Activated naive CD8-positive, alpha-beta T cell treated with anti-CD3 and anti-CD28 coated beads, Interleukin-2, amount 10 ng/mL, durations not matched to agents 7 days and 5 days (primary cell): ENCODE data around the gene SMURF1. TPM values are rescaled to one million over a fixed set of nuclear protein-coding genes. Genes with fewer than 3 reads are reported as not detected.
A peak's percentile ranks its signal among the peaks of the same experiment; 100 is the strongest.

Experiments
- ATAC-seq: fragments of 150-1000 bp; cut with Tn5 transposase; one replicate; pipeline ENCODE4 v1.10.0; 2021; ENCODE audit warnings: low read depth, moderate library complexity
- POLR2A ChIA-PET: fragments of 350-600 bp; sonication (Branson Sonifier 250); formaldehyde crosslinking; loops from one replicate; lab custom pipeline; 2021; ENCODE audit warnings: antibody characterized with exemption; lab: Charles Lee
- DNase-seq: peaks from one replicate; pipeline ENCODE4 v3.0.0; 2021
- H3K27ac Mint-ChIP-seq: one replicate; pipeline ENCODE4 v1.8.0; 2022; ENCODE audit warnings: mild to moderate bottlenecking, mixed read lengths
- H3K27me3 Mint-ChIP-seq: one replicate; pipeline ENCODE4 v1.8.0; 2022; ENCODE audit warnings: mild to moderate bottlenecking, moderate library complexity, mixed read lengths
- H3K36me3 Mint-ChIP-seq: one replicate; pipeline ENCODE4 v1.8.0; 2021; ENCODE audit warnings: mild to moderate bottlenecking, mixed read lengths
- H3K4me1 Mint-ChIP-seq: one replicate; pipeline ENCODE4 v1.8.0; 2021; ENCODE audit warnings: mixed read lengths
- H3K4me3 Mint-ChIP-seq: one replicate; pipeline ENCODE4 v1.8.0; 2022; ENCODE audit warnings: mild to moderate bottlenecking, moderate library complexity, mixed read lengths
- H3K9me3 Mint-ChIP-seq: one replicate; pipeline ENCODE4 v1.8.0; 2021; ENCODE audit warnings: mixed read lengths
- total RNA-seq, 2 experiments: library from RNA; stranded (reverse); gene quantifications; one replicate each; pipeline ENCODE4 v1.2.3, GENCODE V29; 2021

Gene SMURF1
- 10 to 100 TPM; 15.1 to 16.2 TPM for total RNA-seq

DNA sequence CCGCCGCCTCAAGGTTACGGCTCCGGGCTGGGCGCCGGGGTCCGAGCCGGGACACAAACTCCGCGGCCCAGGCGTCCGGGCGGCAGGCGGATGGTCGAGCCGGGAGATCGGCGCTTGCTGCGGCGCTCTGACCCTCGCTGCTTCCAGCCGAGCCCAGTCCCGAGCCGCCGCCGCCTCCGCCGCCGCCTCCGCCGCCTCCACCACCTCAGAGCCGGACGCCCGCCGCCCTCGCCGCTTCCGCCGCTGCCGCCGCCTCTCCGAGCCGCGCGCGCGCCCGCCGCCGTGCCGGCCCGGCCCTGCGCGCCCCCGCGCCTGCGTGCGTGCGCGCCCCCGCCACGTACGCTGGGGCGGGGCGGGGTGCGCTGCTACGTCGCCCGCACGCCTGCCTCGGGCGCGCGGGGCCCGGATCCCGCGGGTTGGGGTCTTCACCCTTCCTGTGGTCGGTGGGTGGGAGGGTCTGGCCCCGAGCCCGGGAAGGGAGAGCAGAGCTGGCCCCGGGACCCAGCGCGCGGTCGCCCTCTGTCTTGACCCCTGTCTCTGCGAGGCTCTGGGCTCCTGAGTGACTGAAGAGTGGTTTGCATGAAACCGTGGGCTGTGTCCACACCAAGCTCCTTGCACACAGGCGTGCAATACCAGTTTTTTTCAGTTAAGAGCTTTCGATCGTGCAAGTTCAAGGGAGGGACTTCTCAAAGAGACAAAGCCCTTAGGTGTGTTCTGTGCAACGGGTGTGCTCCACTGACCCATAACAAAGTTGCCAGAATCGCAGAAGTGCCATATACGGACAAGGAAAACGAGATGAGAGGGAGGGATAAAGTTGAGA is at the start of gene SMURF1:
SMURF1 (minus strand) TSS at position 256 of the 820 bp plus-strand sequence. CDS start 328 bp downstream, outside the sequence.
- H3K36me3 Mint-ChIP-seq: peaks cover 10% of the 10 kb centered on the region
- H3K9me3 Mint-ChIP-seq: no peaks in the 10 kb centered on the region
- H3K4me1 Mint-ChIP-seq: peaks cover 34% of the 10 kb centered on the region
- POLR2A ChIA-PET: interaction anchor here (0.6 to 2.1 kb wide), 2 partner anchors 181 to 344 kb away, joined by 6 to 8 read pairs; partner anchors contain the start of gene ARPC1A
- ATAC-seq (peak; percentile 62), DNase-seq (peak; percentile 94)
- H3K27ac Mint-ChIP-seq: peak within 1 kb of the TSS; percentile 91
- H3K4me3 Mint-ChIP-seq: peak within 1 kb of the TSS; percentile 95
- peaks cover 15% of the 10 kb centered on the region for H3K27me3 Mint-ChIP-seq

DNA sequence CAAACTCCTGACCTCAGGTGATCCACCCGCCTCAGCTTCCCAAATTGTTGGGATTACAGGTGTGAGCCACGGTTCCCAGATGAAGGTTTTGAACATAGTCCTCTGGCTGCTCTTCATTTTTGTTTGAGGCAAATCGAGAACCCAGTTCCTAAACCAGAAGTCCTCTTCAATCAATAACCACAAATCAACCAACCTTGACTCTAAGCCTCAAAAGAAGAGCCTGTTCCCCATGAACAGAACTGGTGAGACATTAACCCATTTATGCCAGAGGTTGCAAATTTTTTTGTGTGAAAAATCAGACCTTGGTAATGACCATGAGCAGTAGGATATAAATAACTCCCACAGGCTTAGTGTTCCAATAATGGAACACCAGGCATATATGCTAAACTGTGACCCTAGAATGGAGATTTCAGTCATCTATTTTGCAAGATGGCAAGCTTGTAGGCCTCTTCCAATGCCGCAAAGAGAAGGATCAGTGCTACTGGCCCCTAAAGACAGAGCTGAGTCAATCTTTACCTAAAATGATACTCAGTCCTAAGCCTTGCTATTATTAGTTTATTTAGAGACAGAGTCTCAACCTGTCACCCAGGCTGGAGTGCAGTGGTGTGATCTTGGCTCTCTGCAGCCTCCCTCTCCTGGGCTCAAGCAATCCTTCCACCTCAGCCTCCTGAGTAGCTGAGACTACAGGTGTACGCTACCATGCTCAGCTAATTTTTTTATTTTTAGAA is 48.1 kb upstream of the SMURF1 start:
- H3K9me3 Mint-ChIP-seq: no peaks in the 10 kb centered on the region
- H3K27ac Mint-ChIP-seq: no peak overlapping the region
- POLR2A ChIA-PET: no interaction called here
- no peaks in the 10 kb centered on the region for H3K27me3 Mint-ChIP-seq
- H3K4me1 Mint-ChIP-seq: peaks cover 1% of the 10 kb centered on the region
- ATAC-seq: no peak
- no peak overlapping the region for H3K4me3 Mint-ChIP-seq
- DNase-seq: no peak
- peaks cover 2% of the 10 kb centered on the region for H3K36me3 Mint-ChIP-seq

DNA sequence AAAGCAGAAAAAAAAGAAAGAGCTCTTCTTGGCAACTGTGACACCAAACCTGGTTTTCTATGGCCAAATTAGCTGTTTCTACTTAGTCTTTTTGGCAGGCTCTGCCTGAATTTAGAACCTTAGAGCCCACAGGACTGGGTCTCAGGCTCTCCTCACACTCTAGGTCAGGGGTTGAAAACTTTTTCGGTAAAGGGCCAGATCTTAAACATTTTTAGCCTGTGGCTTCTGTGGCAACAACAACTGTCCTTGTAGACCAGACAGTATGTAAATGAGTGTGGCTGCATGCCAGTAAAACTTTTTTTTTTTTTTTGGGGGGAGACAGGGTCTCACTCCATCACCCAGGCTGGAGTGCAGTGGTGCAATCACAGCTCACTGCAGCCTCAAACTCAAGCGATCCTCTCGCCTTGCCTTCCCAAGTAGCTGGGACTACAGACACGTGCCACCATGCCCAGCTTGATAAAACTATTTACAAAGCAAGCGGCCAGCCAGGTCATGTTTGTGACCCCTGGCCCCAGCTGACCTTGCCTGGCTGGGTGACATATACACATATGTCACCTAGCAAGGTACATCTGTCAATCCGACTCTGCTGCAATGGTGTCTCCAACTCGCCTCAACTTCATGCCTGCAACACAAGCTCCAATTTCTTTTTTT is 46.6 kb upstream of the SMURF1 start:
- H3K4me3 Mint-ChIP-seq: no peak overlapping the region
- no peaks in the 10 kb centered on the region for H3K27me3 Mint-ChIP-seq
- no peak overlapping the region for H3K27ac Mint-ChIP-seq
- no peak for DNase-seq
- POLR2A ChIA-PET: no interaction called here
- no peaks in the 10 kb centered on the region for H3K9me3 Mint-ChIP-seq
- ATAC-seq: no peak
- H3K4me1 Mint-ChIP-seq: no peaks in the 10 kb centered on the region
- H3K36me3 Mint-ChIP-seq: no peaks in the 10 kb centered on the region

DNA sequence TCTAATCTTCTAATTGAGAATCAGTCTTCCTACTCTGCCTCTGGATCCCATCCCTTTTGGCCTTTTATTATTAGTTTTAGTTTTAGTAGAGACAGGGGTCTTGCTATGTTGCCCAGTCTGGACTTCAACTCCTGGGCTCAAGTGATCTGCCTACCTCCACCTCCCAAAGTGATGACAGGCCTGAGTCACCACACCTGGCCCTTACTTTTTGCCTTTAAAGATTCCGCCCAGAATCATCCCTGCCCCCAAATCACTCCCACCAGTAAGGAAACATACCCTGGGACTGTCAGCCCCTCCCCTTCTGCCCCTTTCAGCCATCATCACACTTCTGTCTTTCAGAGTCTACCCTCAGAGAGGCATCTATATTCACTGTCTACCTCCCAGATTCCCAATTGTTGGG is 45.3 kb upstream of the SMURF1 start:
- Mint-ChIP-seq H3K27me3 (peaks cover 2% of the 10 kb centered on the region), H3K27ac (no peak overlapping the region), H3K4me3 (no peak overlapping the region), H3K36me3 (no peaks in the 10 kb centered on the region), H3K4me1 (no peaks in the 10 kb centered on the region), H3K9me3 (no peaks in the 10 kb centered on the region)
- no peak for ATAC-seq
- POLR2A ChIA-PET: no interaction called here
- no peak for DNase-seq

DNA sequence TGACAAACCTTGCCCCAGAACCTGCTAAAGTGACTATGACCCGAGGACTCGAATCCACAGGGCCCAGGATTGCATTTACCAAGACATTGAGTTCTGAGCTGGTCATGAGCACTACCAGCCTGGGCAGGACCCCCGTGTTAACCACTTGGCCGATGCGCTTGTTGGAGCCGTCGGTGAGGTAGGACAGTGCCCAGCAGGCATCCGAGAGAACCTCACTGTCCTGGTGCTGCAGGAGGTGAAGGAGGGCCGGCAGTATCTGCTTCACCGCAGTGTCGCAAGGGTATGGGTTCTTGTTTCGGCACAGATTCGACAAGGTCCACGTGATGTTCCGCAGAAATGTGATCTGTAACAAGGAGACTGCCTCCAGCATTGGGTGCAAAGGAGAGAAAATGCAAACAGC is 44.3 kb upstream of the SMURF1 start:
- Mint-ChIP-seq H3K27ac (no peak overlapping the region), H3K4me3 (no peak overlapping the region), H3K4me1 (no peaks in the 10 kb centered on the region), H3K27me3 (peaks cover 2% of the 10 kb centered on the region), H3K36me3 (no peaks in the 10 kb centered on the region), H3K9me3 (no peaks in the 10 kb centered on the region)
- POLR2A ChIA-PET: interaction anchor here (0.7 kb wide), 1 partner anchor 163 kb away, joined by 5 read pairs; no protein-coding TSS in a partner anchor
- ATAC-seq (no peak), DNase-seq (no peak)

DNA sequence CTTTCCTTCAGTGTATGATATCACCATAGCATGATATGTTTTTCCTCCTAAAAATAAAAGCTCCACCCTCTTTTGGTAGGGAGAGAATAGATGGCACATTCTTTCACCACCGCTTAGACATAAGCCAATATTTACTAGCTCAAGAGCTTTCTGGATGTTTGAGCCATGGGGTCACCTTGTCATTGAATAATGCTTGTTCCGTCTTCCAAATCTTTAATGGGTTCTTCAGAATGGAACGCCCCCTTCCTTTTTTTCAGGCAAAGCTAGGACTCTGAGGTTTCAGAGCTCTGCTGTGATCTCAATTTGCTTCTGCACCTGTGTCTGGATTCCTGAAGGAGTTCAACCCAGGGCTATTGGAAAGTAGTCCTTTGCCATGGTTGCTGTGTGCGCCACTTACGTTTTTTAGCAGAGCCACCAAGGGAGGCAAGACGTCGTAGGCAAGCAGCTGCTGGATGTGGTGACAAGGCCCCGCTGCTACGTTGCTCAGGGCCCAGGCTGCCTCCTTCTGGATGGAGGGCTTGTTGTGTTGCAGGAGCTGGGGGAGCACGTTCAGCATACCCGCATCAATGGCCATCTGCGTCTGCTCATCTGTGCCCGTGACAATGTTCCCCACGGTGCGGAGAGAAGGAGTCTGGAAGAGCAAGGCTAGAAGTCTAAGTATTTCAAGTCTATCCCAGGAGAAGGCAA is 40.8 kb upstream of the SMURF1 start:
- POLR2A ChIA-PET: no interaction called here
- DNase-seq (no peak), ATAC-seq (no peak)
- H3K4me1 Mint-ChIP-seq: no peaks in the 10 kb centered on the region
- peaks cover 2% of the 10 kb centered on the region for H3K27me3 Mint-ChIP-seq
- no peak overlapping the region for H3K4me3 Mint-ChIP-seq
- H3K27ac Mint-ChIP-seq: no peak overlapping the region
- H3K9me3 Mint-ChIP-seq: no peaks in the 10 kb centered on the region
- no peaks in the 10 kb centered on the region for H3K36me3 Mint-ChIP-seq

DNA sequence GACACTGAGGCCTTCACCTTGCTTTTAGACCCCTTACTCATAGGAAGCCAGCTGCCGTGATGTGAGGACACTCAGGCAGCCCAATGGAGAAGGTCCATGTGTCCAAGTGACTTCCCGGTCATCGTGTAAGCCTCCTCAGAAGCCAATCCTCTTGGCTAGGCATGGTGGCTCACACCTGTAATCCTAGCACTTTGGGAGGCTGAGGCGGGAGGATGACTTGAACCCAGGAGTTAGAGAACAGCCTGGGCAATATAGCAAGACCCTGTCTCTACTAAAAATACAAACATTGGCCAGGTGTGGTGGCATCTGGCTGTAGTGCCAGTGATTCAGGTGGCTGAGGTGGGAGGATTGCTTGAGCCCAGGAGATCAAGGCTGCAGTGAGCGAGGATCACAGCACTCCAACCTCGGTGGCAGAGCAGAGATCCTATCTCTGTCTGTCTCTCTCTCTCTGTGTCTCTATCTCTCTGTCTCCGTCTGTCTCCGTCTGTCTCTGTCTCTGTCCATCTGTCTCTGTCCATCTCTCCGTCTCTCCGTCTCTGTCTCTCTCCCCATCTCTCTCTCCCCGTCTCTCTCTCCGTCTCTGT is 36.3 kb upstream of the SMURF1 start:
- no peaks in the 10 kb centered on the region for H3K4me1 Mint-ChIP-seq
- H3K36me3 Mint-ChIP-seq: no peaks in the 10 kb centered on the region
- no peak overlapping the region for H3K4me3 Mint-ChIP-seq
- no peaks in the 10 kb centered on the region for H3K9me3 Mint-ChIP-seq
- POLR2A ChIA-PET: no interaction called here
- ATAC-seq (no peak), DNase-seq (no peak)
- H3K27ac Mint-ChIP-seq: no peak overlapping the region
- peaks cover 2% of the 10 kb centered on the region for H3K27me3 Mint-ChIP-seq

DNA sequence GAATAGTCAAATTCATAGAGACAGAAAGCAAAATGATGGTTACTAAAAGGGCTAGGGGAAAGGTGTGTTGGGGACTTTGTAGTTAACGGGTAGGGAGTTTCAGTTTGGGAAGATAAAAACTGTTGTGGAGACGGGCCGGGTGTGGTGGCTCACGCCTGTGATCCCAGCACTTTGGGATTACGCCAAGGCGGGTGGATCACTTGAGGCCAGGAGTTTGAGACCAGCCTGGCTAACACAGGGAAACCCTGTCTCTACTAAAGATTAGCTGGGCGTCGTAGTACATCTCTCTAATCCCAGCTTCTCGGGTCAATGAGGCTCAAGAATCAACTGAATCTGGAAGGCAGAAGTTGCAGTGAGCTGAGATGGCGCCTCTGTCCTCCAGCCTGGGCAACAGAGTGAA is 33.3 kb upstream of the SMURF1 start:
- no peaks in the 10 kb centered on the region for H3K36me3 Mint-ChIP-seq
- no peaks in the 10 kb centered on the region for H3K4me1 Mint-ChIP-seq
- no peaks in the 10 kb centered on the region for H3K9me3 Mint-ChIP-seq
- H3K4me3 Mint-ChIP-seq: no peak overlapping the region
- POLR2A ChIA-PET: no interaction called here
- DNase-seq (no peak), ATAC-seq (no peak)
- no peak overlapping the region for H3K27ac Mint-ChIP-seq
- H3K27me3 Mint-ChIP-seq: peaks cover 4% of the 10 kb centered on the region

DNA sequence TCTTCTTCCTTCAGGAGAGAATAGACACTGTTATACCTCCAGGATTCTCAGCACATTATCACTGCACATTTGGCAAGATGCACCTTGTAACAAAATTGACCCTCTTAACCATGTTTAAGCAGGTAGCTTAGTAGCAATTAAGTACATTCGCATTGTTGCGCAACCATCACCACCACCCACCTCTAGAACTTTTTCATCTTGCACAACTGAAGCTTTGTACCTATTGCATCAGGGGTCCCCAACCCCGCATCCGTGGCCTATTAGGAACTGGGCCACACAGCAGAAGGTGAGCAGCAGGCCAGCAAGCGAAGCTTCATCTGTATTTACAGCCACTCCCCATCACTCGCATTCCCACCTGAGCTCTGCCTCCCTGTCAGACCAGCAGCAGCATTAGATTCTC is 29.9 kb upstream of the SMURF1 start:
- no peaks in the 10 kb centered on the region for H3K4me1 Mint-ChIP-seq
- H3K27me3 Mint-ChIP-seq: peaks cover 10% of the 10 kb centered on the region
- no peak for ATAC-seq
- DNase-seq: no peak
- POLR2A ChIA-PET: no interaction called here
- no peaks in the 10 kb centered on the region for H3K36me3 Mint-ChIP-seq
- H3K4me3 Mint-ChIP-seq: no peak overlapping the region
- H3K27ac Mint-ChIP-seq: no peak overlapping the region
- H3K9me3 Mint-ChIP-seq: no peaks in the 10 kb centered on the region

DNA sequence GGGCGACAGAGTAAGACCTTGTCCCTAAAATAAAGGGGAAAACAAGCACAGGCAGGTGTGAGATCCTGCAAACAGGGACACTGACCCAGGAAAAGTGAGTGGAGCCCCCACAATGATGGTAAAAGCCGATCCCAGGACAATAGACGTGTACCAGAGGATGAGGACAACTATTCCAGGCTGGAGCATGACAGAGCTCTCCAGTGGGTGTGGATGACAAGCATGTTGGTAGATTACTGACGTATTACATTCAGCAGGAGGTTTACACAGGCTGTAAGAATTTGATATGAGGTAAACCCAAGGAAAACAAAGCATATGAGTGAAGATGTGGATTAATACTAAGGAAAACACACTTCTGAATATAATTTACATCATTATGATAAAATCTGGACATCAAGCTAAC is 27.8 kb upstream of the SMURF1 start:
- no peaks in the 10 kb centered on the region for H3K36me3 Mint-ChIP-seq
- no peaks in the 10 kb centered on the region for H3K4me1 Mint-ChIP-seq
- no peak for ATAC-seq
- POLR2A ChIA-PET: no interaction called here
- H3K9me3 Mint-ChIP-seq: no peaks in the 10 kb centered on the region
- no peak overlapping the region for H3K4me3 Mint-ChIP-seq
- H3K27me3 Mint-ChIP-seq: peaks cover 10% of the 10 kb centered on the region
- H3K27ac Mint-ChIP-seq: no peak overlapping the region
- no peak for DNase-seq

DNA sequence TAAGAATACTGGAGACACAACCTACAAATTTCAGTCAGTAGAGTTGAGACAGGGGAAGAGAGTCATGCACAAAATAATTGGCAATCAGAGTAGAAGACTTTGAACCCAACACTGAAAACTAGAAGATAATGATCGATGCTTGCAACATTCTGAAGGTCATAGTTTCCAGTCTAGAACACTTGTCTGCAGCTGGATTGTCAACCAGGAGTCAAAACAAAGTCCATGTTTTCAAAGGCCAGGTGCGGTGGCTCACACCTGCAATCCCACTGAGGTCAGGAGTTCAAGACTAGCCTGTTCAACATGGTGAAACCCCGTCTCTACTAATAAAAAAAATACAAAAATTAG is 26.8 kb upstream of the SMURF1 start:
- Mint-ChIP-seq H3K9me3 (no peaks in the 10 kb centered on the region), H3K27me3 (peaks cover 10% of the 10 kb centered on the region), H3K4me1 (no peaks in the 10 kb centered on the region), H3K27ac (no peak overlapping the region), H3K36me3 (no peaks in the 10 kb centered on the region), H3K4me3 (no peak overlapping the region)
- POLR2A ChIA-PET: no interaction called here
- DNase-seq (no peak), ATAC-seq (no peak)

DNA sequence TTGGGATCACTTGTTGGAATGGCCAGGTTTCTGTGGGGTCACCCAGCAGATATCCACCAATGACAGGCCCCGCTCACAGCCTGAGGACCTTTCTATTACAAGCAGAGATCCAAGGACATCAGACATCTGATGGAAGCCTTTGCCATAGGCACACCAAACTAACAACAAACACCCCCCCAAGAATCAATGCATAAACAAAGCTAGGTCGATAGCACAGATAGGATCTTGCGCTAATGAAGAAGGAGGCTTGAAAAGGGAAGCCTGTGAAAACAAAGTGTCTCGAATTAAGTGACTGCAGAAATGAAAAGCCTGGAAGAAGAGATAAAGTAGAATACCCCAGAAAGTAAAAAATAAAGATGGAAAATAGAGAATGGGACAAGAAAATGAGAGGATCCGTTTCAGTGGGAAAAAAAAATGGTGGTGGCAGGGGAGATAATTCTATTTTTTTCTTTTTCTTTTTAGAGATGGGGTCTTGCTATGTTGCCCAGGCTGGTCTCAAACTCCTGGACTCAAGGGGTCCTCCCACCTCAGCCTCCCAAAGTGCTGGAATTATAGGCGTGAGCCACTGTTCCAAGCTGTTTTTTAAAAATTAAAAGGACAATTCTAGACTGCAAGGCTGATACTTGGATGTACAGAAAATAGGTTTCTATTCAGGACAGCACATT is 26.3 kb upstream of the SMURF1 start:
- POLR2A ChIA-PET: no interaction called here
- no peak overlapping the region for H3K27ac Mint-ChIP-seq
- H3K4me1 Mint-ChIP-seq: no peaks in the 10 kb centered on the region

More for the DNA sequence above, 26.3 kb upstream of the SMURF1 start:
- H3K9me3 Mint-ChIP-seq: no peaks in the 10 kb centered on the region
- H3K27me3 Mint-ChIP-seq: peaks cover 10% of the 10 kb centered on the region
- no peaks in the 10 kb centered on the region for H3K36me3 Mint-ChIP-seq
- DNase-seq (no peak), ATAC-seq (no peak)
- no peak overlapping the region for H3K4me3 Mint-ChIP-seq
